Endothelial cell (in vitro differentiated cells): ENCODE results near the gene TMEM123. TPM values are rescaled to one million over a fixed set of nuclear protein-coding genes. Genes with fewer than 3 reads are reported as not detected.

Experiments
- DNase-seq: peaks from one replicate; pipeline ENCODE4 v3.0.0; 2021; ENCODE audit warnings: low spot score
- H3K27ac Mint-ChIP-seq: one replicate; pipeline ENCODE4 v1.8.0; 2021; ENCODE audit warnings: mixed read lengths, inconsistent platforms; ENCODE audit not compliant: unreplicated experiment
- H3K27me3 Mint-ChIP-seq: one replicate; pipeline ENCODE4 v1.8.0; 2021; ENCODE audit warnings: mild to moderate bottlenecking, moderate library complexity, mixed read lengths, inconsistent platforms; ENCODE audit not compliant: unreplicated experiment
- H3K36me3 Mint-ChIP-seq: one replicate; pipeline ENCODE4 v1.8.0; 2021; ENCODE audit warnings: mild to moderate bottlenecking, low read depth, mixed read lengths, inconsistent platforms; ENCODE audit not compliant: unreplicated experiment
- H3K4me1 Mint-ChIP-seq: one replicate; pipeline ENCODE4 v1.8.0; 2021; ENCODE audit warnings: mild to moderate bottlenecking, mixed read lengths, inconsistent platforms; ENCODE audit not compliant: unreplicated experiment
- H3K4me3 Mint-ChIP-seq: one replicate; pipeline ENCODE4 v1.8.0; 2021; ENCODE audit warnings: mild to moderate bottlenecking, mixed read lengths, inconsistent platforms; ENCODE audit not compliant: unreplicated experiment
- H3K9me3 Mint-ChIP-seq: one replicate; pipeline ENCODE4 v1.8.0; 2021; ENCODE audit warnings: mixed read lengths, inconsistent platforms; ENCODE audit not compliant: unreplicated experiment
- CTCF ChIP-seq: fragments of 200-600 bp; sonication (generic); IDR thresholded peaks from one replicate; pipeline ENCODE4 v1.5.0; 2021; ENCODE audit warnings: antibody characterized with exemption; ENCODE audit not compliant: unreplicated experiment
- total RNA-seq: library from RNA; stranded (reverse); fragmentation: NEBNext Ultra II Directional; extraction: Animal tissue kit (Norgen Biotek cat#: 25700); gene quantifications from one replicate; pipeline ENCODE4 v1.2.1, GENCODE V29; 2021; ENCODE audit not compliant: unreplicated experiment

TMEM123 gene
- total RNA-seq, 1 donor from 2014 or later, result 142 TPM

- no peak overlapping the region for H3K4me3 Mint-ChIP-seq
- peak; percentile 80 for TF ChIP-seq CTCF
- peaks cover 7% of the 10 kb centered on the region for H3K4me1 Mint-ChIP-seq
- no peaks in the 10 kb centered on the region for H3K27me3 Mint-ChIP-seq
- no peaks in the 10 kb centered on the region for H3K36me3 Mint-ChIP-seq
- peak; percentile 49 for DNase-seq
- no peaks in the 10 kb centered on the region for H3K9me3 Mint-ChIP-seq
- no peak overlapping the region for H3K27ac Mint-ChIP-seq
Observed at GRCh38 chr11:102495161-102496042, 42.8 kb upstream of the TMEM123 start.

- no peak for TF ChIP-seq CTCF
- H3K4me1 Mint-ChIP-seq, result peaks cover 7% of the 10 kb centered on the region
- no peak overlapping the region for H3K4me3 Mint-ChIP-seq
- no peak for DNase-seq
- H3K9me3 Mint-ChIP-seq, result no peaks in the 10 kb centered on the region
- no peak overlapping the region for H3K27ac Mint-ChIP-seq
- no peaks in the 10 kb centered on the region for H3K27me3 Mint-ChIP-seq
- no peaks in the 10 kb centered on the region for H3K36me3 Mint-ChIP-seq
Observed at GRCh38 chr11:102494216-102494615, 41.7 kb upstream of the TMEM123 start.

- DNase-seq, result no peak
- no peaks in the 10 kb centered on the region for H3K36me3 Mint-ChIP-seq
- no peak for TF ChIP-seq CTCF
- no peaks in the 10 kb centered on the region for H3K9me3 Mint-ChIP-seq
- no peaks in the 10 kb centered on the region for H3K27me3 Mint-ChIP-seq
- H3K4me3 Mint-ChIP-seq, result no peak overlapping the region
- H3K4me1 Mint-ChIP-seq, result peaks cover 7% of the 10 kb centered on the region
- H3K27ac Mint-ChIP-seq, result no peak overlapping the region
Observed at GRCh38 chr11:102493524-102493923, 41.0 kb upstream of the TMEM123 start.

GRCh38 chr11:102491969-102492368 lies 39.4 kb upstream of the TMEM123 start:
- DNase-seq, result no peak
- H3K4me1 Mint-ChIP-seq, result peaks cover 7% of the 10 kb centered on the region
- H3K36me3 Mint-ChIP-seq, result no peaks in the 10 kb centered on the region
- H3K27me3 Mint-ChIP-seq, result no peaks in the 10 kb centered on the region
- H3K9me3 Mint-ChIP-seq, result no peaks in the 10 kb centered on the region
- no peak overlapping the region for H3K4me3 Mint-ChIP-seq
- H3K27ac Mint-ChIP-seq, result no peak overlapping the region
- no peak for TF ChIP-seq CTCF
